Stimulated activated CD8-positive, alpha-beta memory T cell treated with anti-CD3 and anti-CD28 coated beads, Interleukin-15, amount 100 ng/mL, for 48 hours (primary cell): ENCODE results near the gene GATD1.

Experiments
- DNase-seq, 2 donors: peaks; one replicate each; pipeline ENCODE4 v3.0.0-alpha.2; 2020; ENCODE audit warnings: low read depth in 2 of 2

GATD1 gene

GRCh38 chr11:778976-779954 is 2.0 kb upstream of the GATD1 start:
- DNase-seq, result no peak

GRCh38 chr11:776561-777287 is 563 bp downstream of the GATD1 start:
- no peak for DNase-seq

GRCh38 chr11:776263-776560 is 1.1 kb downstream of the GATD1 start:
- no peak for DNase-seq

GRCh38 chr11:774873-775592 is 2.3 kb downstream of the GATD1 start:
- no peak for DNase-seq

- DNase-seq, result no peak
These were observed 3.5 kb downstream of the GATD1 start for GRCh38 chr11:773830-774229.

GRCh38 chr11:773425-773824 is 3.9 kb downstream of the GATD1 start:
- DNase-seq, result no peak

GRCh38 chr11:772429-773390 is 4.6 kb downstream of the GATD1 start:
- no peak for DNase-seq

- DNase-seq, result no peak
These were observed 5.6 kb downstream of the GATD1 start for GRCh38 chr11:771617-772204.

GRCh38 chr11:770642-771616 is 6.4 kb downstream of the GATD1 start:
- no peak for DNase-seq

- no peak for DNase-seq
These were observed 7.2 kb downstream of the GATD1 start for GRCh38 chr11:769887-770641.

- no peak for DNase-seq
These were observed 10.0 kb downstream of the GATD1 start for GRCh38 chr11:767238-767637.

- DNase-seq, result no peak
These were observed 10.4 kb downstream of the GATD1 start for GRCh38 chr11:766936-767210.

- no peak for DNase-seq
These were observed 11.0 kb downstream of the GATD1 start for GRCh38 chr11:766106-766935.

- no peak for DNase-seq
These were observed 11.5 kb downstream of the GATD1 start for GRCh38 chr11:765802-766091.

GRCh38 chr11:765025-765801 is 12.1 kb downstream of the GATD1 start:
- peak; percentile 40 to 46 for DNase-seq

GRCh38 chr11:764322-765024 is 12.8 kb downstream of the GATD1 start:
- DNase-seq, result no peak
